Ovary (tissue), 9 donors: ENCODE data around the gene RUNX2. TPM values are rescaled to one million over a fixed set of nuclear protein-coding genes. Genes with fewer than 3 reads are reported as not detected.

Experiments used
- DNase-seq, 5 donors: peaks; one replicate each; pipeline ENCODE4 v3.0.0-alpha.2; 2019 to 2020
- H3K27ac ChIP-seq, 2 donors: fragments of 200-600 bp; one replicate each; pipeline versions ENCODE4 v1.5.1 to v1.8.0; 2019 to 2022
- H3K27me3 ChIP-seq: fragments of 200-600 bp; one replicate; pipeline ENCODE4 v1.8.0; 2022
- H3K36me3 ChIP-seq: fragments of 200-600 bp; sonication (generic); one replicate; pipeline ENCODE4 v1.5.1; 2019
- H3K4me1 ChIP-seq: one replicate; pipeline ENCODE4 v1.8.1; 2013; ENCODE audit warnings: mild to moderate bottlenecking, moderate library complexity; ENCODE audit not compliant: insufficient read depth
- H3K4me3 ChIP-seq: fragments of 200-600 bp; sonication (generic); one replicate; pipeline ENCODE4 v1.5.1; 2017
- H3K9me3 ChIP-seq, 2 donors: fragments of 200-600 bp in 1 of 2; sonication (generic) in 1 of 2; one replicate each; pipeline versions ENCODE4 v1.5.1 to v1.8.1; 2013 to 2019; ENCODE audit warnings: mild to moderate bottlenecking in 1 of 2, moderate library complexity in 1 of 2
- EP300 ChIP-seq: sonication (generic); formaldehyde crosslinking; IDR thresholded peaks from one replicate; pipeline ENCODE4 v1.6.1; 2017; ENCODE audit warnings: antibody characterized with exemption
- POLR2A ChIP-seq: fragments of 450-650 bp; IDR thresholded peaks from one replicate; pipeline ENCODE4 v1.6.1; 2017; ENCODE audit warnings: antibody characterized with exemption, mild to moderate bottlenecking, moderate library complexity
- WGBS, 3 donors: extraction: QIAGEN DNeasy Blood & Tissue Kit in 1 of 3; methylation state at CpG; one replicate each; pipeline versions ENCODE4 v1.1.5 to v1.1.7; 2013 to 2017; 5-methylcytosine and 5-hydroxymethylcytosine counted together
- intact Hi-C, 4 donors: fragments of 100-400 bp; cut with DNase I; formaldehyde crosslinking; loops; one replicate each; pipeline versions ENCODE4 v1.11.0 to v1.15.1; 2022 to 2023
- polyA plus RNA-seq, 2 donors: library from polyadenylated mRNA; stranded (reverse); fragments of 200-250 nt in 1 of 2; fragments of 350-450 nt in 1 of 2; fragmentation: Illumina TruSeq in 1 of 2; extraction: RNeasy Lipid Tissue Mini Kit (QIAGEN cat#74804) in 1 of 2; gene quantifications; one replicate each; pipeline ENCODE4 v1.2.3, GENCODE V29; 2013 to 2014
- total RNA-seq, 7 donors: library from RNA; depleted of rRNA in 2 of 7; stranded (reverse); fragments of >200 nt in 2 of 7; fragmentation: NEBNext Ultra II Directional in 3 of 7; extraction: Animal tissue kit (Norgen Biotek cat#: 25700) in 3 of 7; gene quantifications; one replicate each; pipeline versions ENCODE4 v1.1.0 to v1.2.4, GENCODE V29; 2016 to 2023
- TF ChIP-seq, protein P1 (sequence below), 3 donors: fragments of 450-650 bp in 2 of 3; fragments of 200-600 bp in 1 of 3; IDR thresholded peaks; one replicate each; pipeline versions ENCODE4 v1.5.1 to v1.8.0; 2016 to 2022; ENCODE audit warnings: antibody characterized with exemption in 3 of 3, mild to moderate bottlenecking in 1 of 3
- donor health status: DM: no; HTN: no; CAD: no; lungs with moderate emphysema.
- donor health status: DM: no; HTN: no; CAD: no.
- donor health status: Bipolar disorder and iron deficiency.
- donor health status: DM: yes; HTN: yes; CAD: no.
- donor health status: DM: no; HTN: no; CAD: no.
- donor health status: DM: yes; HTN: yes; CAD: no.

The RUNX2 gene
- total and polyA plus RNA-seq, 9 donors, result 1.1 to 25.2 (median 3.3) TPM

DNA sequence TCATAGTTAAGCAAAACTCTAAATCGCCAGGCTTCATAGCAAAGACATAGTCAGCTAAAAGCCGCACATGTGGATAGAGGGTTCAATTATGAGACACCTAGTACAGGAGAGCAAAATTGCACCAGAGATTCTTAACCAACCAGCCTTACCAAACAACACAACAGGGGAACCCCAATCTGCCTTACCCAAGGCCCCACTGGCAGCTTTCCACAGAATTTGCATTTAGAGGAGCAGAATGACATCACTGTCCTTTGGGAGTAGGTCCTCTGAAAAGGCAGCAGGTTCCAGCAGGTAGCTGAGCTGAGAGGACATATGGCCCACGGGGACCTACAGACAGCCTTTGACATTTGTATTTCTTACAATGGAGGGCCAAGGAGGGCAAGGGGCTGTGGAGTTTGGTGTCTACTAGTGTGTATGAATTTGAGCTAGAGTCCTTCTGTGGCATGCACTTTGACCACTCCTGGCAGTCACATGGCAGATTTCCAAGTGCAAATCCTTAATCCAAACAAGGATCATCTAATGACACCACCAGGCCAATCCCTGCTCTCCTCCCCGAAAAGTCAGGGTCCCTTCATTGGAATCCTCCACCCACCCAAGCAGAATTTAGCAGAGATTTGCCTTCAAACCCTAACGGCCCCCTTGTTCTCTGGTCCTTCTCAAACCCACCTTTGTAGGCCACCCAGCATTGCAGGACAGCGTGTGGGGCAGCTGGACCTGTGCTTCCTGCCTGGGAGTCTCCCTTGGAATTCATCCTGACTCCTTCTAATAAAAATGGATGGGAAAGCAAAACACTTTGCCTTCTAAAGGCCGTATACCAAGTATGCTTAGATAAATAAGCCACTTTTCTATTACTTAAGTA lies 220.8 kb downstream of the RUNX2 start:
- Histone ChIP-seq H3K4me3 (no peak overlapping the region), H3K36me3 (no peaks in the 10 kb centered on the region), H3K9me3 (no peaks in the 10 kb centered on the region), H3K27ac (no peak overlapping the region), H3K27me3 (no peaks in the 10 kb centered on the region), H3K4me1 (peaks cover 4% of the 10 kb centered on the region)
- 79 to 81% (median 79%) methylated on average over 7 of the region's 7 CpGs for WGBS, 3 donors
- no peak for DNase-seq
- intact Hi-C loops, result no loop called here
- TF ChIP-seq, protein P1, sequence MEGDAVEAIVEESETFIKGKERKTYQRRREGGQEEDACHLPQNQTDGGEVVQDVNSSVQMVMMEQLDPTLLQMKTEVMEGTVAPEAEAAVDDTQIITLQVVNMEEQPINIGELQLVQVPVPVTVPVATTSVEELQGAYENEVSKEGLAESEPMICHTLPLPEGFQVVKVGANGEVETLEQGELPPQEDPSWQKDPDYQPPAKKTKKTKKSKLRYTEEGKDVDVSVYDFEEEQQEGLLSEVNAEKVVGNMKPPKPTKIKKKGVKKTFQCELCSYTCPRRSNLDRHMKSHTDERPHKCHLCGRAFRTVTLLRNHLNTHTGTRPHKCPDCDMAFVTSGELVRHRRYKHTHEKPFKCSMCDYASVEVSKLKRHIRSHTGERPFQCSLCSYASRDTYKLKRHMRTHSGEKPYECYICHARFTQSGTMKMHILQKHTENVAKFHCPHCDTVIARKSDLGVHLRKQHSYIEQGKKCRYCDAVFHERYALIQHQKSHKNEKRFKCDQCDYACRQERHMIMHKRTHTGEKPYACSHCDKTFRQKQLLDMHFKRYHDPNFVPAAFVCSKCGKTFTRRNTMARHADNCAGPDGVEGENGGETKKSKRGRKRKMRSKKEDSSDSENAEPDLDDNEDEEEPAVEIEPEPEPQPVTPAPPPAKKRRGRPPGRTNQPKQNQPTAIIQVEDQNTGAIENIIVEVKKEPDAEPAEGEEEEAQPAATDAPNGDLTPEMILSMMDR (IDR thresholded peaks at IDR 0.05), result no peak
- TF ChIP-seq EP300 (no peak), POLR2A (no peak)

DNA sequence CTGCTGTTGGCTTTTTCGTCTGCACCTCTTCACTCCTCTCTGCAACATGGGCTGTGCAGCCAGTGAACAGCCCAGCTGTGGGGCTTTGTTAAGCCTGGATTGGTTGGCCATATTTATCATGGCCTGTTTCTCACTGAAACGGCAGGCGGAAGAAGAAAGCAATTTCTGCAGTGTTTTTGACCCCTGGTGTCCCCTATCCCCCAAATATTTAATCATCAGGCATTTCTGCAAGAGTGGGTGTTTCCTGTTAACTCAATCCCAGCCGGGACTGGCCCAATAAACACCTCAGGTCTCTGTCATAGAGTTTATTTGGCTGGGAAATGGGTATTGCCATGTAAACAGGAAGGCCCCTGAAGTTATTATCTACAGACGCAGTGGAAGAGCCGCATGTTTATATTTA lies 224.4 kb downstream of the RUNX2 start:
- WGBS, 3 donors, result 33 to 54% (median 39%) methylated on average over 6 of the region's 6 CpGs
- Histone ChIP-seq H3K4me1 (peaks cover 12% of the 10 kb centered on the region), H3K4me3 (no peak overlapping the region), H3K9me3 (no peaks in the 10 kb centered on the region), H3K27me3 (no peaks in the 10 kb centered on the region), H3K27ac (no peak overlapping the region), H3K36me3 (no peaks in the 10 kb centered on the region)
- intact Hi-C loops, result no loop called here
- no peak for TF ChIP-seq EP300
- no peak for TF ChIP-seq POLR2A
- no peak for DNase-seq

DNA sequence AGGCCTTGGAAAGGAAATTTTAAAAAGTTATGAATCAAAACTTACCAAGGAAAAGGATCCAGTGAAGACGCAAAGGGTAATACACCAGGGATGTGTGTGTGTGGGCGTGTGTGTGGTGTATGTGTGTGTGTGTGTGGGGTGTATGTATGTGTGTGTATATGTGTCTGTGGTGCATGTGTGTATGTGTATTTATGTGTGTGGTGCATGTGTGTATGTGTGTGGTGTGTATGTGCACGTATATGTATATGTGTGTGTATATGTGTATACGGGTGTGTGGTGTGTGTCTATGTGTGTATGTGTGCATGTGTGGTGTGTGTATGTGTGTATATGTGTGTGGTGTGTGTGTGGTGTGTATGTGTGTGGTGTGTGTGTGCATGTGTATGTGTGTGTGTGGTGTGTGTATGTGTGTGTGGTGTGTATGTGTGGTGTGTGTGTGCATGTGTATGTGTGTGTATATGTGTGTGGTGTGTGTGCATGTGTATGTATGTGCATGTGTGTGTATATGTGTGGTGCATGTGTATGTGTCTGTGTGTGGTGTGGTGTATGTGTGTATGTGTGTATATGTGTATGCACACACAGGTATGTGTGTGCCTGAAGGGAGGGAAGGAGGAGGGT lies 225.7 kb downstream of the RUNX2 start:
- intact Hi-C loops, result no loop called here
- DNase-seq, result no peak
- Histone ChIP-seq H3K4me3 (no peak overlapping the region), H3K4me1 (peaks cover 12% of the 10 kb centered on the region), H3K36me3 (no peaks in the 10 kb centered on the region), H3K27ac (no peak overlapping the region), H3K27me3 (no peaks in the 10 kb centered on the region), H3K9me3 (no peaks in the 10 kb centered on the region)
- 63 to 79% (median 68%) methylated on average over 4 of the region's 4 CpGs for WGBS, 3 donors
- TF ChIP-seq, protein P1 (IDR thresholded peaks at IDR 0.05), result no peak
- TF ChIP-seq EP300, result no peak
- TF ChIP-seq POLR2A, result no peak

DNA sequence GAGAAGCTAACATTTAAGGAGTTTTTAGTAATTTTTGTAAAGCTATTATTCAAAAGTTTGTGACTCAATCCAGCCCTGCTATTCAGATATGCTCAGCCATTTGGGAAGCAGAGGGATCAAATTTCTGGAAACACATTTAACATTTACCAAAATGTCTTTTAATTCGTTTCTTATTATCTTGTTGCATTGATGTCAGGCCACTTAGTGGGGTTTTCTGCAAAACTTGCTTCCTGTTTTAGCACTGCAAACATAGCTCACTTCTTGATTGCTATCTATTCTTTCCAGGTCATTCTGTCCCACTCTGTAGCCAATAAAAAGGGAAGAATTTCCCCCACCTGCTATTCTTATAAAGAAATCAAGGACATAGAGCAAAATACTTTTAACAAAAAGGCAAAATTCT lies 226.5 kb downstream of the RUNX2 start:
- TF ChIP-seq POLR2A (no peak), EP300 (no peak)
- TF ChIP-seq, protein P1 (IDR thresholded peaks at IDR 0.05), result no peak
- Histone ChIP-seq H3K4me3 (no peak overlapping the region), H3K27me3 (no peaks in the 10 kb centered on the region), H3K36me3 (no peaks in the 10 kb centered on the region), H3K9me3 (no peaks in the 10 kb centered on the region), H3K27ac (peak overlapping the region in 1 of 2 donors; percentile 72), H3K4me1 (peaks cover 12% of the 10 kb centered on the region)
- intact Hi-C loops, result no loop called here
- WGBS, 3 donors, result 0 to 18% (median 5%) methylated on average over 1 of the region's 1 CpG
- DNase-seq, result no peak
